Left forelimb (tissue), 1 donor: ENCODE measurements around the gene BICRA.
A peak's percentile ranks its signal among the peaks of the same experiment; 100 is the strongest.
"Not testable (repeated sequence)": the region's sequence is repeated elsewhere in the genome, so short reads cannot be mapped to it uniquely, and the experiment has no call there.

ENCODE experiments used
- DNase-seq: peaks from one replicate; pipeline ENCODE4 v3.0.0-alpha.2; 2018; ENCODE audit warnings: low spot score

The BICRA gene

DNA sequence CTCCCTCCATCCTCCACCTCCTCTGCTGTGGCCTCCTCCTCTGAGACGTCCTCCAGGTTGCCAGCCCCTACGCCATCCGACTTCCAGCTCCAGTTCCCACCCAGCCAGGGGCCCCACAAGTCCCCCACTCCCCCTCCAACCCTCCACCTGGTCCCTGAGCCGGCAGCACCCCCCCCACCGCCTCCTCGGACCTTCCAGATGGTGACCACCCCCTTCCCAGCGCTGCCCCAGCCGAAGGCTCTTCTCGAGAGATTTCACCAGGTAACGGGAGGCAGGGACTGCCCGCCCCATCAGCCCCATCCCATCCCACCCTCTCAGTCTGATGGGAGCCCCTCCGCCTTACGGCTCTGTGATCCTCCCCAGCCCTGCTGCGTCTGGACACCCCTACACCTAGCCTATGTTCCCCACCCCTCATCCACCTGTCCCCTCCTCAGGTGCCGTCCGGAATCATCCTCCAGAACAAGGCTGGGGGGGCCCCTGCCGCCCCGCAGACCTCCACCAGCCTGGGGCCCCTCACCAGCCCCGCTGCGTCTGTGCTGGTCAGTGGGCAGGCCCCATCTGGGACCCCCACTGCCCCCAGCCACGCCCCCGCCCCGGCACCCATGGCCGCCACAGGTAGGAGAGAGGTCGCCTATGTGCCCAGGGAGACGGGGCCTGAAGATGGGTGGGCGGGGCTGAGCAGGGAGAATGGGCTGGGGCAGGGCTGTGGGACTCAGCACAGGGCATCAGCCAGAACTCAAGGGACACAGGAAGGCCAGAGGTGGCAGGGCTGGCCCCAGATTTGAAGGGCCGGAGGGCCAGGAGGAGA, 85.7 kb downstream of the BICRA start:
- no peak for DNase-seq

DNA sequence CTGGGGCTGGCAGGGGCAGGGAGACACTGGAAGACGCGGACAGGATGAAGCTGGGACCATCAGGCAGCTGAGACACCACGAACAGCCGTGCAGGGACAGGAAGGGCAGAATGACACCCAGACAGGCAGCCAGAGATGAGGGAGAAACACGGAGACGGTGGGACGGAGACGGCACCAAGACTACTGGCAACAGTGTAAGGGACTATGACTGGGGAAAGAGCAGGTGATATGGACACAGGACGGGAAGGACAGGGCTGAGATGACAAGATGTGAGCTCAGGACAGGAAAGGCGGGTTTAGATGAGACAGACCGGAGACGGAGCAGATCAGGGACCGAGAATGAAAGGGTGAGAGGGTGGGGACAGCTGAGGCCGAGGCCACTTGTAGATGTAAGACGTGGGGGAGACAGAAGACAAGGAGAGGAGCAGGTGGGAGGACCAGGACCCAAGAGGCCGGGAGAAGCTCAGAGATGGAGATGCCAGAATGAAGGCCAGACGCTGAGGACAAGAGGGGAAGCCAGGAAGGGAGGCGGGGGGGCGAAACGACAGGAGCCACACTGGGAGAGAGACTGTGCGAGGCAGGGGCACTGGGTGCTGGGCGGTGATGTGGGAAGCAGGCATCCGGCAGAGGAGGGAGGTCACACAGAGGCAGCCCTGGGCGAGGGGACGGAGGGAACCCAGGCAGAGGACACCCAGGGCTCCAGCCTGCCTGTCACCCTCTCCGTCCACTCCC, 86.8 kb downstream of the BICRA start:
- no peak for DNase-seq

DNA sequence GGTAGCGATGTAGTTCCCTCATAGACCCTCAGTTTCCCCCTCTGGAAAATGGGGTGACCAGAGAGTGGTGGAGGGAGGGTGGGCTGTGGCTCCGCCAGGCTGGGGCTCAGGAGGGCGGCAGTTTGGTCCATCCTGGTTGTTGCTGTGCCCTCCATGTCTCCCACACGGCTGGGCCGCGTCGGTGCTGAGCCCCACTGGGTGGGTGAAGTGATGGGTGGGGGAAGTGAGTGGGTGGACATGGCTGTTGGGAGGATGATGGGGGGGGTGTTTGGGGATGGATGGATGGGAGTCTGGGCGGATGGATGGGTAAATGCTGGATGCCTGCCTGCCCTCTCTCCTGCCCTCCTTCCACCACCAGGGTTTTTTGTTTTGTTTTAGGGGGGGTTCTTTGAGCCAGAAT, 87.7 kb downstream of the BICRA start:
- DNase-seq: no peak

DNA sequence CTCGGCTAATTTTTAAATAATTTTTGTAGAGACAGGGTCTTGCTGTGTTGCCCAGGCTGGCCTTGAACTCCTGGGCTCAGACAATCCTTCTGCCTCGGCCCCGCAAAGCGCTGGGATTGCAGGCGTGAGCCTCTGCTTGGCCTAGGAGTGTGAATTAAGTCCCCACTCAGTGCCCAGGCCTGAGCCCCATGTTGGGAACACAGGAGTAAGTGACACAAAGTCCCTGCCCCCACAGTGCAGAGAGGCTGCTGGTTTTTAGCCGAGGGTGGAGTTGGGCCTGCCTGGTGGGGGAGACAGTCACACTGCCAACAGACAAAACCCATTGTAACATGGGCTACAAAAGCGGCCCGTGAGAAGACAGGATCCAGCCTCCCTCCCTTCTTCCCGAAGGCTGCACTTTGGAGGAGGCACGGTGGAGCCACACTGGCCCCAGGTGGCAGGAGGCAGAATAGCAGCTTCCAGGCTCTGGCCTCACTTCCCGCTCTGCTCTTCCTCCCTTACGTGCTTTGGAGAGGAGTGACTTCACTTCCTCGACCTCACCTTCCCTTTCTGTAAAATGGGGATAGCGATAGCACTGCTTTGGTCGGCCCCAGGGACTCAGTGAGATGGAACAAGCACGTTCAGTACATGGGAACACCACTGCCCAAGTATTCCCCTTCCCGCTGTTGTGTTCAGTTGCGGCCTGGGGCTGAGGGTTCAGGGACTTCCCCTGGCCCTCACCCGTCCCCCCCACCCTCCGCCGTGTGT, 89.1 kb downstream of the BICRA start:
- no peak for DNase-seq

DNA sequence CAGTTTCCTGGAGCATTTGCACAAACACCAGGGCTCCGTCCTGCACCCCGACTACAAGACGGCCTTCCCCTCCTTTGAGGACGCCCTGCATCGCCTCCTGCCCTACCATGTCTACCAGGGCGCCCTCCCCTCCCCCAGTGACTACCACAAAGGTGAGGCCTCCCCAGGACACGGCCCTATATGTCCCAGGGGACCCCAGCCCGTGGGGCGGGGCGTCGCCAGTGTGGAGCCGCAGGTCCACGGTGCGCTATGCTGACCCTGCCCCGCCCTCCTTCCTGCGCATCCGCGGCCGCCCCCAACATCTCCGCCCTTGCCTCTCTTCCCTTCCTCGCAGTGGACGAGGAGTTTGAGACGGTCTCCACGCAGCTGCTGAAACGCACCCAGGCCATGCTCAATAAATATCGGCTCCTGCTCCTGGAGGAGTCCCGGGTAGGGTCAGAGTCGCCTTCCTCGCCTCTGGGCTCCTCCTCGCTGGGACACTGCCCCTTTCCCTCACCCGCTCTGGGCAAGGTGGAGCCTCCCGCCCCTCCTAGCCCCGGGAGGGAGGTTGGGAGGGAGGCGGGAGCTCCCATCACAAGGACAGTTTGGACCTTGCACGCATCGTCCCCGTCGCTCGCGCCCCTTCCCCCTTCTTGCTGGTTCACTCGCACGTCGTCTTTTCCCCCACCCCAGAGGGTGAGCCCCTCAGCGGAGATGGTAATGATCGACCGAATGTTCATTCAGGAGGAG, 89.9 kb downstream of the BICRA start:
- no peak for DNase-seq

DNA sequence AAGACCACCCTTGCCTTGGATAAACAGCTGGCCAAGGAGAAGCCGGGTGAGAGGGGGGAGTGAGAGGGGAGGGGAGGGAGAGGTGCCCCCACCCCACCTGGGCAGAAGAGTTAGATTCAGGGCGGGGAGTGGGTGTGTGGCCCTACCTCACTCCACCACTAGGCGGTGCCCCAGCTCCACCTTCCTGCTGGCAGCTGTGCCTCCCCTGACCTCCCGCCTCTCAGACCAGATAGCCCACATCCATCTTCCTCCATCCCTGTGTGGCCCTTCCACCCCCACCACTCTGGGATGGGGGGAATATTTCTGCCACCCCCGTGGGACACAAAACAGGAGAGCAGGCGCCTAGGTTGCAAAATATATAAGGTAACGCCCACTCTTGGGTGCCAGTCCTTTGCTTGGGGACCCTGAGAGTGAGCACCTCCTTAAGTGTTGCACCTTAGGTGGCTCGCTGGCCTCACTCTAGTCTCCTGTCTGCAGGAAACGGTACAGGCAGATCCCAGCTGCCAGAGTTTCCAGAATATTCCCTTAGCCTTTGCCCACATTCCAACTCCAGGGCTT, 90.5 kb downstream of the BICRA start:
- DNase-seq: no peak

DNA sequence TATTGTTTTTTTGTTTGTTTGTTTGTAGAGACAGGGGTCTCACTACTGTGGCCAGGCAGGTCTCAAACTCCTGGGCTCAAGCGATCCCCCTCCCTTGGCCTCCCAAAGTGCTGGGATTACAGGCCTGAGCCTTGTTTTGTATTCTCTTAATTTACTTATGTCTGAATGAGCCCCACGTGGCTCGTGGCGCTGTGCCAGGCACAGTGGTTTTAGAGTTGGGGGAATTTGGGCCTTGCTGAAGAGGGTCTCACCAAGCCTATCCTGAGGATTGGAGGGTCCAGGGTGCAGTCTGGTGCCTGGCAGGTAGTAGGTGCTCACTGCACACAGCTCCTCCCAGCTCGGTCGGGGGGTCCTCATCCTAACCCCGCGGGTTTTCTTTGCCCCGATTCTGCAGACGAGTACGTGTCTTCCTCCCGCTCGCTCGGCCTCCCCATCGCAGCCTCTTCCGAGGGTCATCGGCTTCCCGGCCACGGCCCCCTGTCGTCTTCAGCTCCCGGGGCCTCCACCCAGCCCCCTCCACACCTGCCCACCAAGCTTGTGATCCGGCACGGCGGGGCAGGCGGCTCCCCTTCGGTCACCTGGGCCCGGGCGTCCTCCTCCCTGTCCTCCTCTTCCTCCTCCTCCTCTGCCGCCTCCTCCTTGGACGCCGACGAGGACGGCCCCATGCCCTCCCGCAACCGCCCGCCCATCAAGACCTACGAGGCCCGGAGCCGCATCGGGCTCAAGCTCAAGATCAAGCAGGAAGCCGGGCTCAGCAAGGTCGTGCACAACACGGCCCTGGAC, 92.2 kb downstream of the BICRA start:
- DNase-seq: no peak

DNA sequence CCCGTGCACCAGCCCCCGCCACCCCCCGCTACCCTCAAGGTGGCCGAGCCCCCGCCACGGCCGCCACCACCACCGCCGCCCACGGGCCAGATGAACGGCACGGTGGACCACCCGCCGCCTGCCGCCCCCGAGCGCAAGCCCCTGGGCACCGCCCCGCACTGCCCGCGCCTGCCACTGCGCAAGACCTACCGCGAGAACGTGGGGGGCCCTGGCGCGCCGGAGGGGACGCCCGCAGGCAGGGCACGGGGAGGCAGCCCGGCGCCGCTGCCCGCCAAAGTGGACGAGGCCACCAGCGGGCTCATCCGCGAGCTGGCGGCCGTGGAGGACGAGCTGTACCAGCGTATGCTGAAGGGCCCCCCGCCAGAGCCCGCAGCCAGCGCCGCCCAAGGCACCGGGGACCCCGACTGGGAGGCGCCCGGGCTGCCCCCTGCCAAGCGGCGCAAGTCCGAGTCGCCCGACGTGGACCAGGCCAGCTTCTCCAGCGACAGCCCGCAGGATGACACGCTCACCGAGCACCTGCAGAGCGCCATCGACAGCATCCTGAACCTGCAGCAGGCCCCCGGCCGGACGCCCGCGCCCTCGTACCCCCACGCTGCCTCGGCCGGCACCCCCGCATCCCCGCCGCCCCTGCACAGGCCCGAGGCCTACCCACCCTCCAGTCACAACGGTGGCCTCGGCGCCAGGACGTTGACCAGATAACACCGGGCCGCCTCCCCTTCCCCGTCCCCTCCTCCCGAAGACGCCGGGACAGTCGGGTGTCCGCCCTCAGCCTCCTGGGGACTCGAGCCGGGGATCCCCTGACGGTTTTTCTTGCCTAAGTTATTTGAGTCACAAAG, 93.0 kb downstream of the BICRA start:
- no peak for DNase-seq

DNA sequence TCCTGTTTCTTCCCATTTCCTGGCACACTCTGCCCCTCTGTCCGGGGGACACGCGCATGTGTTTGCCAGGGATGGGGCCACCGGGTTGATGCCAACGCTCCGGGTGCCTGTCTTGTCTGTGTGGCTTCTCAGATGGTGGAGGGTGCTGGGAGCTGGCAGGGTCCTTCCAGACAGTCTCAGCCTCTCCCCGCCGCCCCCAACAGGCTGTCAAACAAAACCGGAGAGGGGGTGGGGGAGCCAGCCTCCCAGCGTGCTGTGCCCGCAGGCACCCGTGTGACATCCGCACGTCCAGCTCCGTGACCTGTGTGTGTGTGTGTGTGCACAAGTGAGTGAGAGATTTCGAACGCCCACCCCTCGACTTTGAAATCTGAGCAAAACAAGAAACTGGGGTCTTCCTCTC, 93.7 kb downstream of the BICRA start:
- DNase-seq: no peak

DNA sequence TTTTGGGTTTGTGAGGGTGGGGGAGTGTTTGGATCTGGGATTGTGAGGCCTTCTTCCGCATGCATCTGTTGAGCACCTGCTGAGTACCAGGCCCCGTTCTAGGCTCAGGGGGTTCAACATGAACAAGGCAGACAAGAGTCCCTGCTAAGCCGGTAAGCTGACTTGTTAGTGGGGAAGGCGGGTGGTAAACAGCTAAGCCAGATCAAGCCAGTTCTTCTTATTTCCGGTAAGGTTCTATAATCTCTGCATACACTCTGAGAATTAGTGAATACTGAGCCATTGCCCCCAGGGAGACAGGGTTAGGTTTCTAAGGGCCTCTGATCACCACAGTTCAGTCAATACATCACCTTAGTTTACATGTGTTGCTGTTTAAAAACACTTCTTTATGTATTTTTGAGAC, 94.4 kb downstream of the BICRA start:
- no peak for DNase-seq

DNA sequence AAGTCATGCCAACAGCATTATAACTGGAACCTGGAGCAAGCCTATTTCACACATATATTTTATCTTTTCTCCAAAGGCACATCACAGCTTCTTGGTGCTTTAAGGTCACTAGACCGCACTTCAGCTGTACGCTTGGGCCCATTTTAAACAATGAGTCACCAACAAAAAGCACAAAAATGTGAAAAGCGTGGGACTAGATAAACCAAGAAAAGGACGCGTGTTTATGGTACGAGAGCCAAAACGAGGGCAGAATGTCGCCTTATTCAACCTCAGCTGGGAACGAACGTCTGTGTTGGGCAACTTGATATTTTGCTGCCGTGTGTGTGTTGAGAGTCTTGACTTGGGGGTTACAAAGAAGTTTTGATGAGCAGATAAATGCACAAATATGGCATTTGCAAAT, 95.1 kb downstream of the BICRA start:
- DNase-seq: no peak

DNA sequence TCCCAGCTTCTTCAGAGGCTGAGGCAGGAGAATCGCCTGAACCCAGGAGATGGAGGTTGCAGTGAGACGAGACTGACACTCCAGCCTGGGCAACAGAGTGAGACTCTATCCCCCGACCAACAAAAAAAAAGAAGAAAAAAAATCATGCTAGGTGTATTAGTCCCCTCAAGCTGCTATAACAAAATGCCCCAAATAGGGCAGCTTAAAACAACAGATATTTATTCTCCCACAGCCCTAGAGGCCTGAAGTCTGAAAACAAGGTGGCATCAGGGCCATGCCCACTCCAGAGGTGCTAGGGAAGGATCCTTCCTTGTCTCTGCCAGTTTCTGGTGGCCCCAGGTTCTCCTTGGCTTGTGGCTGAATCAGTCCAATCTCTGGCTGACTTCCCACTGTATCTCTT, 95.7 kb downstream of the BICRA start:
- DNase-seq: no peak

DNA sequence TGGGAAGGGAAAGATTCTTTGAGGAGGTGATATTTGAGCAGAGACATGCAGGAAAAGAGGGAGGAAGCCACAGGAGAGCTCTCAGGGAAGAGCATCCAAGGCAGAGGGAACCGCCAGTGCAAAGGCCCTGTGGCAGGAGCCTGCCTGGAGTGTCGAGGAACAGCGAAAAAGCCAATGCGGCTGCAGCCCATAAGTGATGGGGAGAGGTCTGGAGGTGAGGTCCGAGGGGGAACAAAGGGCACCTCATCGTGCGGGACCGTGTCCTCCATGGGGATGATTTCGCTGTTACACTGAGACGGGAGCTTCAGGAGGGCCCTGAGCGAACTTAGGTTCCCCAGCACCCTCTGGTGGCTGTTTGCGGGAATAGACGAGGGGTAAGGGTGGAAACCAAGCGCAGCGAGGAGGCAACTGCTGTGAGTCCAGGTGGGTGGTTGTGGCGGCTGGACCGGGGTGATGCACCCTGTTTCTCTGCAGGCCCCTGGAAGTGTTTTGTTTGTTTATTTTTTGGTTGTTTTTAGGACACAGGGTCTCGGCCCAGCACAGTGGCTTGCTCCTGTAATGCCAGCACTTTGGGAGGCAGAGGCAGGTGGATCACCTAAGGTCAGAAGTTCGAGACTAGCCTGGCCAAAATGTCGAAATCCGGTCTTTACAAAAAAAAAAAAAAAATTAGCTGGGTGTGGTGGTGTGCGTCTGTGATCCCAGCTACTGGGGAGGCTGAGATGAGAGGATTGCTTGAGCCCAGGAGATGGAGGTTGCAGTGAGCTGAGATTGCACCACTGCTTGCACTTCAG, 98.4 kb downstream of the BICRA start:
- no peak for DNase-seq

DNA sequence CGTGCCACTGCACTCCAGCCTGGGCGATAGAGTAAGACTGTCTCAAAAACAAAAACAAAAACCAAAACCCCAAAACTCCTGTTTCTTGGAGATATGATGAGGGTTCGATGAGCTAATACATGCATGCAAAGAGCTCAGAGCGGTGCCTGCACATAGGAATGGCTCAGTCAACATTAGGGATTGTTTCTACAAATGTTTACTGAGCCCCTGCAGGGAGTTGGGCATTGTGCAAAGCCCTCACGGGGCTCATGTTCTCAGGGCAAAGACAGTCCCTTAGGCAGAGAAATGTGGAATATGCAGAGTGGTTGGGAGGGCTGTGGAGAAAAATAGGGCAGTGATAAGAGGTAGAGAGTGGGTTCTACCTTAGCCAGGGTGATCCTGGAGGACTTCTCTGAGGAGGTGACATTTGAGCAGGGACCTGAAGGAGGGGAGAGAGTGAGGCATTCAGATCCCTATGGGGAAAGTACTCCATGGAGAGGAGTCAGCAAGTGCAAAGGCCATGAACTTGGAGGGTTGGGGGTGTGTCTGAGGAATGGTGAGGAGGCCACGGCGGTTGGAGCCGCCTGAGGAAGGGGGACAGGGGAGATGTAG, 102.8 kb downstream of the BICRA start:
- no peak for DNase-seq

DNA sequence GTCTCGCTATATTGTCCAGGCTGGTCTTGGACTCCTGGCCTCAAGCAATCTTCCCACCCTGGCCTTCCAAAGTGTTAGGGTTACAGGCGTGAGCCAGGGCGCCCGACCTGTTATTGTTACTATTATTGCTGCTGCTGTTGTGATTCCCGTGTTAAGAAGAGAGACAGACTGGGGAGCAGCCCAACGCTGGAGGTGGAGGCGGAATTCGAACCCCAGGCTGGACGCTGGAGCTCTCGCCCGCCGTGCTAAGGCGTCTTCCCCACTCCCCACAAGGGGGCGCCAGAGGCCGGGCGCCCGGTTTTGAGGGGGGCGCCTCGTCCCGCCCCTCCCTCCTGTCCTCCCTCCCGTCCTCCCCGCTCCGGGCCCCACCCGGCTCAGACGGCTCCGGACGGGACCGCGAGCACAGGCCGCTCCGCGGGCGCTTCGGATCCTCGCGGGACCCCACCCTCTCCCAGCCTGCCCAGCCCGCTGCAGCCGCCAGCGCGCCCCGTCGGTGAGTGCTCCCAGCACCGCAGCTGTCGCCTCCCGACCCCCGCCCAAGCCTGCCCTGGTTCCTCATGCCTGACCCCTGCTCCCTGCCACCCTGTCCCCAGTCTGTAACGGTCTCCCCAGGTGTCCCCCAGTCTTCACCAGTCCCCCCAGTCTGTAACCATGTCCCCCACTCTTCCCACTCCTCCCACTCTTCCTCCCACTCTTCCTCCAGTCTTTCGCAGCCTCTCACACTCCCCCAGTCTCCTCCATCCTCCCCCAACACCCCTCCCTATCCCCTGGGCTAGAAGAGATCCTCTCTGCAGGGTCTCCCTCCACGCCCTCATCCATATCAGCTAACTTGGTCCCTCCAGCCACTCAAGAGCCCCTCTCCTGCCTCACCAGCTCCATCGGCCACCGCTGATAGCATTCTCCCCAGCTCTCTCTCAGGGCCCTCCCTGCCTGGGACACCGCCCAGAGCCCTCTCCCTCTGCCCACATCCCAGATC, 104.4 kb downstream of the BICRA start, which contains the start of gene EHD2:
TSS of gene EHD2 (plus strand) at position 377 of the 976 bp plus-strand sequence. CDS start 3,191 bp downstream, outside the sequence.
- DNase-seq: peak; percentile 88

DNA sequence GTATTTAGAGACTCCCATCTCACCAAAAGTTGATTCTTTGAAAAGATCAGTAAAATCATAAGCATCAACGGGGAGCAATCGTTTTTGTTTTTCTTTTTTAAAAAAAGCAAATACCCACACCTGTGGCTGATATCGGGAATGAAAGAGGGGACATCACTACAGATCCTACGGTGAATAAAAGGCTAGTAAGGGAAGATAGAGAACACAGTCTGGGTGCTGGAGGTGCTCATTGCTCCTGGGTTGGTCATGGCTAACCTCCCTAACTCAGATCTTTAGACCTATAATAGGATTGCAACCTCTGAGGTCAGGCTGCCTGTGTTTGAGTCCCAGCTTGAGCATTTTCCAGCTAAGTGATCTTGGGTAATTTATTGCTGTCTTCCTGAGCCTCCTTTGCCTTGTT, 105.4 kb downstream of the BICRA start:
- DNase-seq: no peak

DNA sequence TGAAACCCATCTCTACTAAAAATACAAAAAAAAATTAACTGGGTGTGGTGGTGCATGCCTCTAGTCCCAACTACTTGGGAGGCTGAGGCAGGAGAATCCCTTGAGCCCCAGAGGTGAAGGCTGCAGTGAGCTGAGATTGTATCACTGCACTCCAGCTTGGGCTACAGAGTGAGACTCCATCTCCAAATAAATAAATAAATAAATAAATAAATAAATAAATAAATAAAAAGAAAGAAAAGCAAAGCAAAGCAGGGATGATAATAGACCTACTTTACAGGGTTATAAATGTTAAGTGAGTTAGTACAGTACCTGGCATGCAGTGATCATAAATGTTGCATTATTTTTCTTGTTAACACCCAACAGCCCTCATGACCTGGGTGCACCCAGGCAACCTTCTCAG, 105.9 kb downstream of the BICRA start:
- not testable (repeated sequence) for DNase-seq
